ENCODE measurements around the gene PDIA6. TPM values are rescaled to one million over a fixed set of nuclear protein-coding genes. Genes with fewer than 3 reads are reported as not detected.
A peak's percentile ranks its signal among the peaks of the same experiment; 100 is the strongest.

The PDIA6 gene
- total RNA-seq, 1 experiment from 2014 or later = 92.4 TPM

DNA sequence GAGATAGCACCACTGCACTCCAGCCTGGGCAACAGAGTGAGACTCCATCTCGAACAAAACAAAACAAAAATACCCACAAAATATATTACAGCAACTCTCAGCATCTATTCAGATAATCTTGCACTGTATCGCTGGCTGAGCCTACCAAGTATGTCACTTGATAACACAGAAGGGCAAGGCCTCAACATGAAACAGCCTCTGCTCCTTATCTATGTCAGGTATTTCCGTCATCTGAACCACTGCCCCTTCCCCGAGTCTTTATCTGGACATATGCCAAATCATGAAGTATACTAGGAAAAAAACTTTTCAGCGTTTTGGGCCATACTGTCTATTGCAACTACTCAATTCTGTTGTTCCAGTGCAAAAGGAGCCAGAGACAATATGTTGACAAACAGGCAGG, 17.7 kb downstream of the PDIA6 start:
- peaks cover 40% of the 10 kb centered on the region for H4K20me1 ChIP-seq (ENCODE audit: insufficient read depth, low read depth, low read length)
- H3K27ac ChIP-seq (ENCODE audit: low read length) = no peak overlapping the region
- no peak overlapping the region for H2AFZ ChIP-seq (ENCODE audit: low read length)
- no peaks in the 10 kb centered on the region for H3K27me3 ChIP-seq (ENCODE audit: low read length)
- DNase-seq = no peak
- H3K4me2 ChIP-seq (ENCODE audit: low read depth, low read length, poor library complexity, severe bottlenecking) = no peak overlapping the region
- H3K9me2 ChIP-seq (replicated peaks; ENCODE audit: insufficient read depth, low read length) = no peaks in the 10 kb centered on the region
- peaks cover 70% of the 10 kb centered on the region for H3K36me3 ChIP-seq (ENCODE audit: insufficient read depth, low read length)
- H3K4me1 ChIP-seq (ENCODE audit: low read length) = peaks cover 8% of the 10 kb centered on the region
- H3K9ac ChIP-seq (ENCODE audit: low read length) = no peak overlapping the region
- no peaks in the 10 kb centered on the region for H3K9me3 ChIP-seq (ENCODE audit: low read length)
- peaks cover 57% of the 10 kb centered on the region for H3K79me2 ChIP-seq (ENCODE audit: low read length)
- no peak overlapping the region for H3K4me3 ChIP-seq (ENCODE audit: low read length)

DNA sequence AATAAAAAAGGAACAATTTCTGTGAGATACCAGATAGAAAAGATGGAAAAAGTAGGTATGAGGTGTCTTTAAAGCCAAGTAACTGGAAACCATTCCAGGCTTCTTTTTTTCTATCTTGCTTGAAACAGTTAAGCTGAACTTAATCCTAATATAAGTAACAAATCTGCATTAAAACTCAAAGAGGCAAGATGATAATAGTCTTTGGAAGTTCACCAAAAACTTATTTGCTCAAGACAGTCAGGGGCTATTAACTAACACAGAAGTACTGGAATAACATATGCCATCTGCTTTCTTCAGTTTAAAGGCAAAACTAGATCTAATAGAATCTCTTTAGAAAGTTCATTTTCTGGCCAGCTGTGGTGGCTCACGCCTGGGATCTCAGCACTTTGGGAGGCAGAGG, 18.8 kb downstream of the PDIA6 start:
- Histone ChIP-seq H2AFZ (ENCODE audit: low read length) (no peak overlapping the region), H4K20me1 (ENCODE audit: insufficient read depth, low read depth, low read length) (peaks cover 29% of the 10 kb centered on the region), H3K4me3 (ENCODE audit: low read length) (no peak overlapping the region), H3K36me3 (ENCODE audit: insufficient read depth, low read length) (peaks cover 69% of the 10 kb centered on the region), H3K9me3 (ENCODE audit: low read length) (no peaks in the 10 kb centered on the region), H3K27me3 (ENCODE audit: low read length) (no peaks in the 10 kb centered on the region), H3K27ac (ENCODE audit: low read length) (no peak overlapping the region), H3K9me2 (replicated peaks; ENCODE audit: insufficient read depth, low read length) (no peaks in the 10 kb centered on the region), H3K79me2 (ENCODE audit: low read length) (peaks cover 46% of the 10 kb centered on the region), H3K4me1 (ENCODE audit: low read length) (no peaks in the 10 kb centered on the region), H3K9ac (ENCODE audit: low read length) (no peak overlapping the region), H3K4me2 (ENCODE audit: low read depth, low read length, poor library complexity, severe bottlenecking) (no peak overlapping the region)
- no peak for DNase-seq

DNA sequence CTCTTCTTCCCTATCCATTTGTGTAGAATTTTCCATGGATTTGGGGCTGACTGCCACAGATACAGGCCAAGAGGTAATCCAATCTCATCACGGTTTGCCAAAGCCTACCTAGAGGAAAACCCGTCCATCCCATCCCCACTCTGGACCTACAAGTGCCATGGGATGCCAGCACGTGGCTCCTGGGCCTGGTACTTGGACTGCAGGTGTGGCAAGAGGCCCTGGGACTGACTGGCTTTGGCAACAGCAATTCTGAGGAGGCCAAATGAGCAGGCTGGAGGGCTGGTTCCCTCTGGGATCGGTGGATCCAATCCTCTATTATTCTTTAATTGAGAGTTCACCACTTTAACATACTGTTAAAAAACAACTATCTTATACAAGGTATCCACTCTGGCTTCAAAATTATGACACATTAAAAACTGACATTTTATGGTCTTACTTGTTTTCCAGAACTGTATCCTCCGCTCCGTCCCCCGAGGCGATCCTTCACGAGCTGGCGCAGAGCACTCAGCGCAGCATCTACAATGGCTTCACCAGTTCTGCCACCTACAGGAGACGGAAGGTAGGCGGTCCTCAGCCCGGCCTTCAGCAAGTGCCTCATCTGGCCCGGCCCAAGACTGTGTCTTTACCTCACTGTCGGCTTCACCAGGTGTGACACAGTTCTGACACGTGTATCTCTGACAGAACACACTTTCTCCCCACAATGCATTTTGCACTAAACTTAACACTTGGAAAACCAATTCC, 19.8 kb downstream of the PDIA6 start:
- H3K27ac ChIP-seq (ENCODE audit: low read length) = no peak overlapping the region
- H2AFZ ChIP-seq (ENCODE audit: low read length) = no peak overlapping the region
- no peak for DNase-seq
- no peaks in the 10 kb centered on the region for H3K9me2 ChIP-seq (replicated peaks; ENCODE audit: insufficient read depth, low read length)
- H3K4me2 ChIP-seq (ENCODE audit: low read depth, low read length, poor library complexity, severe bottlenecking) = no peak overlapping the region
- H3K4me3 ChIP-seq (ENCODE audit: low read length) = no peak overlapping the region
- H4K20me1 ChIP-seq (ENCODE audit: insufficient read depth, low read depth, low read length) = peaks cover 25% of the 10 kb centered on the region
- H3K27me3 ChIP-seq (ENCODE audit: low read length) = no peaks in the 10 kb centered on the region
- H3K79me2 ChIP-seq (ENCODE audit: low read length) = peaks cover 37% of the 10 kb centered on the region
- peaks cover 69% of the 10 kb centered on the region for H3K36me3 ChIP-seq (ENCODE audit: insufficient read depth, low read length)
- H3K9me3 ChIP-seq (ENCODE audit: low read length) = no peaks in the 10 kb centered on the region
- no peak overlapping the region for H3K9ac ChIP-seq (ENCODE audit: low read length)
- no peaks in the 10 kb centered on the region for H3K4me1 ChIP-seq (ENCODE audit: low read length)

DNA sequence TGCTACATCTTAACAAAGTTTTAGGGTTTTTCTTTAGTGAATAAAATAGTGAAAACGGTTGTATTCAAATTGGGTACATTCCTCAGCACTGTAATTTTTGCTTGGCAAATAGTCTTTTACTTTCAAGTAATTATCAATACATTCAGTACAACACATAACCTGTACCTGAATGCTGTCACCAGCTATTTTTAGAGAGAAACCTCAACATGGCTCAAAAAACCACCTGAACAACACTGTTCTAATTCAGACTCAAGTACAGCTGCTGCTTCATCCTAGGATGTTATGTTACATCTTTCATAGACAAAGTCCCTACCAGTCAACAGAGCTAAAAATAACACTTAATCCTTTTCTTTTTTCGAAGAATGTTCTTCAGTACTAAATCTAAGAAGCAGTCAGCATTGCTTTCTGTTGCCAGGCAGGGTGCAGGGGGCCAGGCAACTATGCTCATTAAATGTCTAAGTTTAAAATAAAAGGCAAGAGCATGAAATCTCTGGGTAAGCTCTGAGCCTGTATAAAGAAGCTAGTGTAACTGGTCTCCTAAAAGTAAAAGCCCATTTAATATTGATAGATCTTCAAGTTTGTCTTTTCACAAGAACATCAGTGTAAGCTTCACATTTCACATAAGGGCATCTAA, 20.5 kb downstream of the PDIA6 start:
- H3K9me2 ChIP-seq (replicated peaks; ENCODE audit: insufficient read depth, low read length) = no peaks in the 10 kb centered on the region
- H4K20me1 ChIP-seq (ENCODE audit: insufficient read depth, low read depth, low read length) = peaks cover 23% of the 10 kb centered on the region
- no peak overlapping the region for H3K4me3 ChIP-seq (ENCODE audit: low read length)
- H3K9me3 ChIP-seq (ENCODE audit: low read length) = no peaks in the 10 kb centered on the region
- no peak for DNase-seq
- H3K79me2 ChIP-seq (ENCODE audit: low read length) = peaks cover 32% of the 10 kb centered on the region
- H3K4me1 ChIP-seq (ENCODE audit: low read length) = no peaks in the 10 kb centered on the region
- no peak overlapping the region for H3K9ac ChIP-seq (ENCODE audit: low read length)
- H3K36me3 ChIP-seq (ENCODE audit: insufficient read depth, low read length) = peaks cover 66% of the 10 kb centered on the region
- H3K27ac ChIP-seq (ENCODE audit: low read length) = no peak overlapping the region
- H3K27me3 ChIP-seq (ENCODE audit: low read length) = no peaks in the 10 kb centered on the region
- H2AFZ ChIP-seq (ENCODE audit: low read length) = no peak overlapping the region
- H3K4me2 ChIP-seq (ENCODE audit: low read depth, low read length, poor library complexity, severe bottlenecking) = no peak overlapping the region

DNA sequence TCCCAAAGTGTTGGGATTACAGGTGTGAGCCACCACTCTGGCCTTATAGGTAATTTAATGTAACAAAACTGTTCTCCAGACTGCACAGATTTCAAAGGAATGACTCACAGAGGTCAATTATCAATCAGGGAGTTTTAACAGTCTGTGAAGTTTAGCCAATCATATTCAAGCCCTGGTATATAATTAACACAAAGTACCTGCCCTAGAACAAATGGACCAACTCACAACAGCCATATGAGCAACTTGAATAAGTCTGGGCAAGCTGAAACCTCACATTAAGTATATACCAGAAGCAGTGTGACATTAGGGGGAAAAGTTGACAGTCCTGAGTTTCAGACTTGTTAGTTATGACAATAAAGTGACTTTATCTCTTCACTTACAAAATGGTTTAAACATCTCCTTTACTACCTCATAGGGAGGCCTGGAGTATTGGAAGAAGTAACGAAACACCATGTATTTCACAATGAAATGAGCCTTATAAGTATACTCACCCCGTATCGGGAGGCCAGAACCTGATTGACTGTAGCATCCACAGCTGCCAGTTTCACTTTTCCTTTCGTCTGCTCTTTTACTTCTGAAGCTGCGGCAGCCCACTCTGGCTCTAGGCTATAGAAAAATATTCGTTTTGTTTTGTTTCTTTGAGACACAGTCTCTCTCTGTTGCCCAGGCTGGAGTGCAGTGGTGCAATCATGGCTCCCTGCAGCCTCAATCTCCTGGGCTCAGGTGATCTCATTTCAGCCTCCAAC, 22.2 kb downstream of the PDIA6 start:
- Histone ChIP-seq H3K9me2 (replicated peaks; ENCODE audit: insufficient read depth, low read length) (no peaks in the 10 kb centered on the region), H3K27ac (ENCODE audit: low read length) (no peak overlapping the region), H3K4me3 (ENCODE audit: low read length) (no peak overlapping the region), H3K4me2 (ENCODE audit: low read depth, low read length, poor library complexity, severe bottlenecking) (no peak overlapping the region), H3K79me2 (ENCODE audit: low read length) (peaks cover 24% of the 10 kb centered on the region), H3K9ac (ENCODE audit: low read length) (no peak overlapping the region), H3K9me3 (ENCODE audit: low read length) (no peaks in the 10 kb centered on the region), H3K27me3 (ENCODE audit: low read length) (no peaks in the 10 kb centered on the region), H3K36me3 (ENCODE audit: insufficient read depth, low read length) (peaks cover 64% of the 10 kb centered on the region), H2AFZ (ENCODE audit: low read length) (no peak overlapping the region), H3K4me1 (ENCODE audit: low read length) (no peaks in the 10 kb centered on the region), H4K20me1 (ENCODE audit: insufficient read depth, low read depth, low read length) (peaks cover 26% of the 10 kb centered on the region; the same call in 1 of the 2 replicates)
- DNase-seq = no peak

DNA sequence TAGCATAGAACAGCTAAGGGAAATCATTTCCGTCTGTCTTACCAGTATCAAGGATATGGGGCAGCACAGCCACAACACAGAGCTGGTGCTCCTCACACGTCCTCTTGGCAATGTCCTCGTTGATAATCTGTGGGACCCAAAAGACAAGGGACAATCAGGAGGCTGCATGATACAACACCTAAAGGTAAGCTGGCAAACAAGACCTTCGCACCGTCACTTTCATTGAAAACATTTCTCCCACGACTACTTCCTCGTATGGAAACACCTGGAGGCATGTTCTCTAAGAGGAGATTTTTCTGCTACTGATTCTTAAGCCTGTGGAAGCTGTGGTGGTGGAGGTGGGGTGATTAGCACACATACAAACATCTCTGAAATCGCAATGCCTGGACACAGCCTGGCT, 23.7 kb downstream of the PDIA6 start:
- Histone ChIP-seq H3K27me3 (ENCODE audit: low read length) (no peaks in the 10 kb centered on the region), H3K79me2 (ENCODE audit: low read length) (peaks cover 15% of the 10 kb centered on the region), H2AFZ (ENCODE audit: low read length) (no peak overlapping the region), H3K27ac (ENCODE audit: low read length) (no peak overlapping the region), H3K9ac (ENCODE audit: low read length) (no peak overlapping the region), H3K36me3 (ENCODE audit: insufficient read depth, low read length) (peaks cover 72% of the 10 kb centered on the region), H3K4me1 (ENCODE audit: low read length) (no peaks in the 10 kb centered on the region), H4K20me1 (ENCODE audit: insufficient read depth, low read depth, low read length) (peaks cover 26% of the 10 kb centered on the region; the same call in 1 of the 2 replicates), H3K4me2 (ENCODE audit: low read depth, low read length, poor library complexity, severe bottlenecking) (no peak overlapping the region), H3K4me3 (ENCODE audit: low read length) (no peak overlapping the region), H3K9me3 (ENCODE audit: low read length) (no peaks in the 10 kb centered on the region), H3K9me2 (replicated peaks; ENCODE audit: insufficient read depth, low read length) (no peaks in the 10 kb centered on the region)
- DNase-seq = no peak

DNA sequence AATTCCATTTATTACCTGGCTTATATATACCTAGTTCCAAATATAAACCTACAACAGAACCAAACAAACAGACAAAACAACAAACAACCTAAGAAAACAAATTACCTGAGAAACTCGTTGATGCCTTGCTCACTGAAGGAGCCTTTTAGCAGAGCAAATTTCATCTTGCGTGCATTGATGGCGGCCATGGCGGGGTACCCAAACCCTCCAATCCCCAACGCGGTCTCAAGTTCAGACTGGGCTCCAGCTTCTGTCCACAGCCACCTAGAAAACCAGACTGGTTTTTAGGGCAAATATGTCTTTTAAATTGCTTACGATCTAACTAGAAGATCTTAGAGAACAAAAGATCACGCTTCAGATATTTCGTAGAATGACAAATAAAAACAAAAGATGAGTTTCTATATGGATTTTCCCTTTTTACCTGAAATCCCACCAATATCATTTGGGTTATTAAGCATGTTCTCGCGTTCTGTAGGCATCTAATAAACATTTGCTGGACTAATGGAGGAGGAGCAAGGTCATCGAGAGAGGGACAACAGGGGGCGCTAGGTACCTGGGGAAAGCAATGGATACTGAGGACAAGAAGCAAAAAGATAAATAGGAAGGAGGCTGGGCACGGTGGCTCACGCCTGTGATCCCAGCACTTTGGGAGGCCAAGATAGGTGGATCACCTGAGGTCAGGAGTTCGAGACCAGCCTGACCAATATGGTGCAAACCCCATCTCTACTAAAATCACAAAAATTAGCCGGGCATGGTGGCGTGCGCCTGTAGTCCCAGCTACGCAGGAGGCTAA, 25.2 kb downstream of the PDIA6 start:
- Histone ChIP-seq H3K9me2 (replicated peaks; ENCODE audit: insufficient read depth, low read length) (no peaks in the 10 kb centered on the region), H3K9ac (ENCODE audit: low read length) (no peak overlapping the region), H2AFZ (ENCODE audit: low read length) (no peak overlapping the region), H3K9me3 (ENCODE audit: low read length) (no peaks in the 10 kb centered on the region), H3K4me1 (ENCODE audit: low read length) (no peaks in the 10 kb centered on the region), H3K4me2 (ENCODE audit: low read depth, low read length, poor library complexity, severe bottlenecking) (no peak overlapping the region), H3K36me3 (ENCODE audit: insufficient read depth, low read length) (peaks cover 71% of the 10 kb centered on the region), H3K27me3 (ENCODE audit: low read length) (no peaks in the 10 kb centered on the region), H3K4me3 (ENCODE audit: low read length) (no peak overlapping the region), H3K79me2 (ENCODE audit: low read length) (peaks cover 11% of the 10 kb centered on the region), H3K27ac (ENCODE audit: low read length) (no peak overlapping the region), H4K20me1 (ENCODE audit: insufficient read depth, low read depth, low read length) (peaks cover 19% of the 10 kb centered on the region; the same call in 1 of the 2 replicates)
- peak; percentile 79 for DNase-seq

All from Karpas-422 (cell line).